ENCODE data around the gene SAA1. TPM values are rescaled to one million over a fixed set of nuclear protein-coding genes. Genes with fewer than 3 reads are reported as not detected.

SAA1 gene
- total and polyA plus RNA-seq, 2 donors (not counting 3 experiments of a cell fraction or from before 2014, with no cell fraction given): not detected

GRCh38 chr11:18277565-18278271, 11.7 kb downstream of the SAA1 start:
- Histone ChIP-seq H3K9me1 (replicated peaks; ENCODE audit: control insufficient read depth, extremely low read depth, insufficient read depth, low read length) (no peaks in the 10 kb centered on the region), H3K9ac (replicated peaks; ENCODE audit: extremely low read depth, insufficient read depth, low read length) (no peak overlapping the region), H3K27me3 (ENCODE audit: control insufficient read depth in 2 of 2, insufficient read depth in 2 of 2, low read length in 2 of 2) (no peaks in the 10 kb centered on the region), H3K4me3 (replicated peaks in 1 of 3; ENCODE audit: insufficient read depth in 1 of 3, low read depth in 1 of 3, low read length in 3 of 3) (no peak overlapping the region), H4K20me1 (replicated peaks; ENCODE audit: control insufficient read depth, extremely low read depth, insufficient read depth, low read length) (no peaks in the 10 kb centered on the region), H3K4me2 (ENCODE audit: insufficient read depth, low read length) (no peak overlapping the region), H3K36me3 (ENCODE audit: control insufficient read depth in 2 of 2, extremely low read depth in 1 of 2, insufficient read depth in 2 of 2, low read length in 2 of 2) (peaks cover 2 to 5% of the 10 kb centered on the region in 2 experiments), H3K79me2 (ENCODE audit: control insufficient read depth, insufficient read depth, low read length) (no peaks in the 10 kb centered on the region), H3K4me1 (ENCODE audit: control insufficient read depth, extremely low read depth, insufficient read depth, low read length) (no peaks in the 10 kb centered on the region), H3K9me3 (replicated peaks; ENCODE audit: control insufficient read depth, insufficient read depth, low read length) (no peaks in the 10 kb centered on the region), H3K27ac (ENCODE audit: insufficient read depth, low read depth, low read length) (no peak overlapping the region), H2AFZ (ENCODE audit: low read depth, low read length) (no peak overlapping the region)
- ChIA-PET POLR2A (no interaction called here), CTCF (interaction anchor here (0.9 to 1.3 kb wide), 3 partner anchors 12 to 37 kb away, joined by 3 to 4 read pairs (median 3); no protein-coding TSS in a partner anchor)
- intact Hi-C loops (cut with micrococcal nuclease): no loop called here
- no TSS peak for BruUV-seq (replicated peaks)
- FAIRE-seq (no peak), DNase-seq (ENCODE audit: low read depth, low spot score) (no peak)
- dilution Hi-C loops (cut with MboI; ENCODE audit: extremely low pct_ligation_motif_present, low sequenced_read_pairs): no loop called here
- TF ChIP-seq FOS (IDR thresholded peaks at IDR 0.05; ENCODE audit: borderline replicate concordance, insufficient read depth, low read length) (no peak), MAX (IDR thresholded peaks at IDR 0.05; ENCODE audit: insufficient read depth, insufficient read length) (no peak), POLR2AphosphoS5 (IDR thresholded peaks at IDR 0.05; ENCODE audit: insufficient read depth, low read depth, low read length) (no peak), POLR2A (IDR thresholded peaks at IDR 0.05; ENCODE audit: low read depth, low read length) (no peak), JUN (IDR thresholded peaks at IDR 0.05; ENCODE audit: borderline replicate concordance, insufficient read depth, insufficient read length, low read depth) (no peak), GATA2 (IDR thresholded peaks at IDR 0.05; ENCODE audit: insufficient read depth, insufficient read length, low read depth, low read length) (no peak), CTCF (IDR thresholded peaks at IDR 0.05; ENCODE audit: extremely low read depth in 1 of 2, insufficient read depth in 1 of 2, low read depth in 1 of 2, low read length in 2 of 2) (no peak), MYC (IDR thresholded peaks at IDR 0.05; ENCODE audit: low read depth, low read length) (no peak), EZH2 (IDR thresholded peaks at IDR 0.05; ENCODE audit: borderline replicate concordance, low read depth, low read length, severe bottlenecking) (no peak)
